NCI-H1105 treated with DMSO at 0.1 percent for 48 hours (cell line): ENCODE data around the gene SBK3.
"Not testable (repeated sequence)": the region's sequence is repeated elsewhere in the genome, so short reads cannot be mapped to it uniquely, and the experiment has no call there.

Source experiments
- DNase-seq: peaks from one replicate; lab custom pipeline; 2025; lab: John Stamatoyannopoulos, UW

The SBK3 gene

GRCh38 chr19:55573929-55574328 lies 28.6 kb upstream of the SBK3 start:
- not testable (repeated sequence) for DNase-seq

GRCh38 chr19:55569477-55569876 lies 24.1 kb upstream of the SBK3 start:
- DNase-seq: not testable (repeated sequence)

- DNase-seq: no peak
Measured at GRCh38 chr19:55567708-55568328, 22.5 kb upstream of the SBK3 start.

GRCh38 chr19:55566823-55567222 lies 21.5 kb upstream of the SBK3 start:
- no peak for DNase-seq

- DNase-seq: no peak
Measured at GRCh38 chr19:55563261-55563690, 17.9 kb upstream of the SBK3 start.

- DNase-seq: no peak
Measured at GRCh38 chr19:55559684-55560083, 14.3 kb upstream of the SBK3 start.

GRCh38 chr19:55554741-55555152 lies 9.4 kb upstream of the SBK3 start:
- DNase-seq: peak; percentile 17

- no peak for DNase-seq
Measured at GRCh38 chr19:55554302-55554701, 9.0 kb upstream of the SBK3 start.

- no peak for DNase-seq
Measured at GRCh38 chr19:55553217-55554182, 8.2 kb upstream of the SBK3 start.

GRCh38 chr19:55552620-55553019 lies 7.3 kb upstream of the SBK3 start:
- DNase-seq: no peak

- no peak for DNase-seq
Measured at GRCh38 chr19:55552206-55552605, 6.9 kb upstream of the SBK3 start.

GRCh38 chr19:55550321-55550650 lies 4.9 kb upstream of the SBK3 start:
- no peak for DNase-seq

- no peak for DNase-seq
Measured at GRCh38 chr19:55549500-55550320, 4.4 kb upstream of the SBK3 start.

- no peak for DNase-seq
Measured at GRCh38 chr19:55546822-55547614, 1.7 kb upstream of the SBK3 start.

- DNase-seq: no peak
Measured at GRCh38 chr19:55546011-55546410, 668 bp upstream of the SBK3 start.

GRCh38 chr19:55544776-55545439 lies 435 bp downstream of the SBK3 start:
- DNase-seq: no peak

GRCh38 chr19:55544014-55544413 lies 1.3 kb downstream of the SBK3 start:
- DNase-seq: no peak

- no peak for DNase-seq
Measured at GRCh38 chr19:55543567-55543966, 1.8 kb downstream of the SBK3 start.

GRCh38 chr19:55542292-55542855 lies 3.0 kb downstream of the SBK3 start:
- DNase-seq: no peak

GRCh38 chr19:55541091-55541490 lies 4.3 kb downstream of the SBK3 start:
- no peak for DNase-seq

GRCh38 chr19:55540619-55541018 lies 4.7 kb downstream of the SBK3 start:
- no peak for DNase-seq
